DOHH2 (cell line): ENCODE data around the gene BOD1L1.

Source experiments
- H3F3A ChIP-seq: fragments of 200-600 bp; sonication (generic), shearing (Covaris generic); 2 replicates; pipeline ENCODE4 v1.6.0; 2016; ENCODE audit warnings: antibody characterized with exemption, mild to moderate bottlenecking; ENCODE audit not compliant: control insufficient read depth, insufficient read depth
- H3K27ac ChIP-seq: fragments of 200-600 bp; sonication (generic); 2 replicates; pipeline ENCODE4 v1.5.1; 2014; ENCODE audit warnings: low read depth, mild to moderate bottlenecking, low read length, moderate library complexity
- H3K27me3 ChIP-seq: fragments of 200-600 bp; sonication (generic); 2 replicates; pipeline ENCODE4 v1.6.1; 2014; ENCODE audit warnings: mild to moderate bottlenecking, low read length, mixed read lengths; ENCODE audit not compliant: control insufficient read depth
- H3K36me3 ChIP-seq: fragments of 200-600 bp; sonication (generic); 2 replicates; pipeline ENCODE4 v1.6.1; 2014; ENCODE audit warnings: mild to moderate bottlenecking, low read length, moderate library complexity, mixed read lengths; ENCODE audit not compliant: control insufficient read depth
- H3K4me1 ChIP-seq: fragments of 200-600 bp; sonication (generic); 2 replicates; pipeline ENCODE4 v1.6.1; 2014; ENCODE audit warnings: mild to moderate bottlenecking, low read length, mixed read lengths; ENCODE audit not compliant: control insufficient read depth
- H3K4me2 ChIP-seq: fragments of 200-600 bp; sonication (generic); 2 replicates; pipeline ENCODE4 v1.6.0; 2014; ENCODE audit warnings: mild to moderate bottlenecking, low read length, moderate library complexity
- H3K4me3 ChIP-seq: fragments of 200-600 bp; sonication (generic); 2 replicates; pipeline ENCODE4 v1.5.1; 2014; ENCODE audit warnings: mild to moderate bottlenecking, low read length, mixed read lengths
- H3K79me2 ChIP-seq: fragments of 200-600 bp; sonication (generic); 2 replicates; pipeline ENCODE4 v1.6.1; 2014; ENCODE audit warnings: mild to moderate bottlenecking, low read length, mixed read lengths; ENCODE audit not compliant: control insufficient read depth
- H3K9me2 ChIP-seq: fragments of 200-600 bp; sonication (generic); replicated peaks from 2 replicates; pipeline ENCODE4 v1.6.1; 2014; ENCODE audit warnings: mild to moderate bottlenecking, low read length, mixed read lengths; ENCODE audit not compliant: control insufficient read depth
- H3K9me3 ChIP-seq: fragments of 200-600 bp; sonication (generic); 2 replicates; pipeline ENCODE4 v1.6.1; 2014; ENCODE audit warnings: antibody characterized with exemption, low read length, mixed read lengths; ENCODE audit not compliant: control insufficient read depth, insufficient read depth
- H4K20me1 ChIP-seq: fragments of 200-600 bp; sonication (generic); 2 replicates; pipeline ENCODE4 v1.6.0; 2014; ENCODE audit warnings: low read depth, mild to moderate bottlenecking, antibody characterized with exemption, low read length, moderate library complexity; ENCODE audit not compliant: control insufficient read depth, insufficient read depth
- CTCF ChIP-seq: fragments of 200-600 bp; sonication (generic); IDR thresholded peaks from one replicate; pipeline ENCODE4 v1.5.1; 2014; ENCODE audit warnings: antibody characterized with exemption, mild to moderate bottlenecking, low read depth, low read length; ENCODE audit not compliant: poor library complexity, severe bottlenecking
- EZH2phosphoT487 ChIP-seq: fragments of 200-600 bp; sonication (generic); IDR thresholded peaks from 2 replicates; pipeline ENCODE4 v1.6.1; 2017; ENCODE audit warnings: borderline replicate concordance, mild to moderate bottlenecking, antibody characterized with exemption, low read length, moderate library complexity, mixed read lengths

The BOD1L1 gene

DNA sequence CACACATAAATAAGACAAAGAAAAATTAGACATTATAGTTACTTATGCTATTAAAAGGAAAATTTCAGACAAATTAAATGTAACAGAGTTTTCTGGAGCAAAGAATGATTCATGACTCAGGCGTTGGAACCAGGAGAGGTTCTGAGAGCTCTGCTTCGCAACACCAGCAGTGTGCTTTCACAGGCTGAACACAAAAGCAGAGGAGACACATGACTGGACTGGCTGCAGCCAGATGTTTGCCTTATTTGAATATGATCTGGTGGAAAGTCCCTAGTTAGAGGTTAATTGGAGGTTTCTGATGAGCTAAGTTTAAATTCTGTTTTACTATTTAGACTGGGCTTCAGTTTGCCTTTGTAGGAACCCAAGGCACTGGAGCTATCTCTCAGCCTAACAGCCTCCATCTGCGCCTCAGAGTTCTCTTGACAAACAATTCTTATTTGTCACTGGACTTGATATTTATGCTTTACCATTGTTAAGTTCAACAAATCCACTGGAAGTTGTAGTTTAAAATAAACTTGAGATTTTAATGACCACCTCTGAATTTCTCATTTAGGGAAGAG lies 16.2 kb downstream of the BOD1L1 start:
- TF ChIP-seq EZH2phosphoT487 (no peak), CTCF (no peak)

GRCh38 chr4:13605330-13605729 lies 22.2 kb downstream of the BOD1L1 start:
- no peaks in the 10 kb centered on the region for H3K9me3 ChIP-seq
- H3K9me2 ChIP-seq = no peaks in the 10 kb centered on the region
- peaks cover 94% of the 10 kb centered on the region for H3K36me3 ChIP-seq
- no peak overlapping the region for H3K27ac ChIP-seq
- no peak overlapping the region for H3K4me2 ChIP-seq
- H3F3A ChIP-seq = peaks cover 6% of the 10 kb centered on the region
- H4K20me1 ChIP-seq = no peaks in the 10 kb centered on the region
- TF ChIP-seq CTCF (no peak), EZH2phosphoT487 (no peak)
- H3K27me3 ChIP-seq = no peaks in the 10 kb centered on the region
- H3K79me2 ChIP-seq = no peaks in the 10 kb centered on the region
- no peak overlapping the region for H3K4me3 ChIP-seq
- peaks cover 28% of the 10 kb centered on the region for H3K4me1 ChIP-seq

More for the DNA sequence above, 16.2 kb downstream of the BOD1L1 start:
- Histone ChIP-seq H3K9me2 (no peaks in the 10 kb centered on the region), H3F3A (peaks cover 15% of the 10 kb centered on the region), H3K9me3 (no peaks in the 10 kb centered on the region), H3K27me3 (no peaks in the 10 kb centered on the region), H3K4me1 (peaks cover 60% of the 10 kb centered on the region), H4K20me1 (no peaks in the 10 kb centered on the region), H3K4me3 (peak overlapping the region; percentile 64), H3K27ac (peak overlapping the region; percentile 97), H3K79me2 (peaks cover 30% of the 10 kb centered on the region), H3K4me2 (peak overlapping the region; percentile 83), H3K36me3 (peaks cover 87% of the 10 kb centered on the region)

- Histone ChIP-seq H3K4me1 (peaks cover 26% of the 10 kb centered on the region), H3K36me3 (peaks cover 96% of the 10 kb centered on the region), H3F3A (peaks cover 6% of the 10 kb centered on the region), H3K9me3 (no peaks in the 10 kb centered on the region), H3K27ac (peak overlapping the region; percentile 48), H3K9me2 (no peaks in the 10 kb centered on the region), H4K20me1 (no peaks in the 10 kb centered on the region), H3K4me2 (peak overlapping the region; percentile 53; the same call in 1 of the 2 replicates), H3K4me3 (0 out of 2 replicates have a peak overlapping the region, but pooled peaks have one; percentile 8), H3K27me3 (no peaks in the 10 kb centered on the region), H3K79me2 (no peaks in the 10 kb centered on the region)
- TF ChIP-seq EZH2phosphoT487 (no peak), CTCF (no peak)
Observed at GRCh38 chr4:13601848-13602247, 25.7 kb downstream of the BOD1L1 start.
